GM11168 (cell line): Measurements from ENCODE around the gene LDLRAD2.

Experiments used
- in situ Hi-C: fragments of 300-500 bp; cut with MboI; formaldehyde crosslinking; loops from one replicate; pipeline ENCODE4 v1.12.0; 2022; ENCODE audit warnings: low sequenced_read_pairs; ENCODE audit not compliant: unreplicated experiment

The LDLRAD2 gene

GRCh38 chr1:21857142-21857839 lies 45.2 kb downstream of the LDLRAD2 start:
- in situ Hi-C loops, result no loop called here

DNA sequence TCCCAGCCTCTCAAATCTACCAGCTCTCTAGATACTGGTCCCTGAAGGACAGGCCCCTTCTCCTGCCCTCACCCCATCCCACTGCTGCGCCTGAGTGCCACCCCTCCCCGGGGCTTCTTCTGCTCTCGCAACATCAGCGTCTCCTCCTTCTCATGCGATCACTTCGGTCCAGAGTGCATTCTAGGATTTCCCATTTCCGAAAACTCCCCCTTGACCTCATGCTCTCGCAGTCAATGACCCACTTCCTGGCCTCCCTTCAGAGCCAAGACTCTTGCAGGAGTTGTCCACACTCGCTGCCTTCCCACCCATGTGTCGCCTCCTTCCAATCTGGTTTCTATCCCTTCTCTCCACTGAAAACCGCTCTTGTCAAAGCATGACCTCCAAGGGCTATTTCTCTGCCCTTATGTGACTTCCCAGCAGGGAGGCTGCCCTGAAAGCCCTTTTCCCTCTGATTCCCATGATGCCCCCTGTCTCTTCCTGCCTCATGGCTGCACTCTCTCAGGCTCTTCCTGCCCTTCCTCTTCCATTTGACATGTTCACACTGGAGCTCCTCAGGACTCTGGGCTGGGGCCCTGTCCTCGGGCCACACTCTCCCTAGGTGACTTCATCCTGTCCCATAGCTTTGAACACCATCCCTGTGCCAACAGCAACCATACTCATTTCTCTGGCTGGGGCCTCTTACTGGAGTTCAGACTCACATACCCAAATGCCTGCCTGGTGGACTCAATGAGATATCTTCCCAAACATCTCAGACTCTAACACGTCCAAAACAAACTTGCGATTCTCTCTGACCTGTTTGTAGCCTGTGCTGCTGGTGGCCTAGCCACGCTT lies 46.0 kb downstream of the LDLRAD2 start:
- in situ Hi-C loops, result no loop called here

DNA sequence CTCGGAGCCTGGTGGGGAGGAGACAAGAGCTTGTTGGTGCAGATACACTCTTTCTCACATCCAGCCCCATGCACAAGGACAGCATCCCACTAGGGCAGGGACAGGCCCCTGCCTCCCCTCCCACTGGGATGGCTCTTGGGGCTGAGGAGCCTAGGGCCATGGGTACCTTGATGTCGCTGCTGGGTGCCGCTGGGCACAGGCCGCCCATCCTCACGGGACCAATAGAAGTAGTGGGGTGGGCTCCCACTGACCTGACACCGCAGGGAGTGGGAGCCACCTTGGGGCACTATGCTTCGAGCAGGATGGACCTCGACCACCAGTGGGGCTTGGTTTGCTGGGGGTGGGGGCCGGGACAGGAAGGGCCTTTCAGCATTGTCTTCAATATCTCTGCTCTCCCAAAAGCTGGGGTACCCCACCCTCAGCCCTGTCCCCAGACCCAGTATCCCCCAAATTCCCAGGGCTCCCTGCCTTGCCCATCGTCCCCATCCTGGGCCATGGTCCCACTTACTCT lies 47.7 kb downstream of the LDLRAD2 start:
- in situ Hi-C loops, result no loop called here

DNA sequence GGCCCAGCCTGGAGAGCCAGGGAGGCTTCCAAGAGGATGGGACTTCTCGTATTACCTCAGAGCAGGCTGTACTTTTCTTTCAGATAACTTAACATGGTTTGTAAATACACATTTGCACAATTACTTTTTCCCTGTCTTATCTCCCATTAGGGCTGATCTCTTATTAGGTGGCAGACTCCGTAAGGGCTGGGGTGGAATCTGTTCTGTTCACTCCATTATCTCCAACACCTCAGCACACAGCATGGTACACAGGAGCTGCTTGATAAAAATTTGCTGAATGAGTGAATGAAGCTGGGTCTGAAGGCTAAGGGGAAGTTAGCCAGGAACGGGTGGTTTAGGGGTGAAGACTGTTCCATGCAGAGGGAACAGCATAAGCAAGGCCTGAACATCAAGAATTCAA lies 48.9 kb downstream of the LDLRAD2 start:
- in situ Hi-C loops, result no loop called here

DNA sequence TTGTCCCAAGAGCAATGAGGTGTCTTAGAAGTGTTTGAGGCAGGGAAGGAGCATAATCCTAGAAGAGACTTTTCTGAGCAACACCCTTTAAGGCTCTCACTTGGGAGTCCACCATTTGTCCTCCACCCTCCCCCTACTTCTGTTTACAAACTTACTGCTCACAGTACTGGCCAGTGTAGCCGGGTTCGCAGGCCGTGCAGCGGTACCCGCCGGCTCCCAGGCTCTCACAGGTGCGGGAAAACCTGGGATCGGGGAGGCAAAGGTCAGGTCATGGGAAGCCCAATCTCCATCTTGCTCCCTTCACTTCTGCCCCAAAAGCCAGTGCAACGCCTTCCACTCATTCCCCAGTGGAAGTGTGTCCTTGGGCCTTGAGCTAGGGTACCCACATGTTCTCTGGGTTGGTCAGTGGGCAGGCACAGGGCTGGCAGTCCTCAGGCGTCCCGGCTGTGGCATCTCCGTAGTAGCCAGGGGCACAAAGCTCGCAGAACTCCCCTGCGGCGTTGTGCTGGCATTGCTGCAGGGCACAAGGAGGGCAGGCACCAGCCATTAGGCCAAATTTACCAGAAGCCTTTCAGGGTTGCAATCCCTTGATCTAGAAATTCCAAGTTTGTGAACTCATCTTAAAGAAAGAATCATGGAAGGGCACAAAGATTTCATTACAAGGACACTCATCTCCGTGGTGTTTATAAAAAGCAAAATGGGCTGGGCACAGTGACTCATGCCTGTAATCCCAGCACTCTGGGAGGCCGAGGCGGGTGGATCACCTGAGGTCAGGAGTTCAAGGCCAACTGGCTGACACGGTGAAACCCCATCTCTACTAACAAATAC lies 49.8 kb downstream of the LDLRAD2 start:
- in situ Hi-C loops, result no loop called here

DNA sequence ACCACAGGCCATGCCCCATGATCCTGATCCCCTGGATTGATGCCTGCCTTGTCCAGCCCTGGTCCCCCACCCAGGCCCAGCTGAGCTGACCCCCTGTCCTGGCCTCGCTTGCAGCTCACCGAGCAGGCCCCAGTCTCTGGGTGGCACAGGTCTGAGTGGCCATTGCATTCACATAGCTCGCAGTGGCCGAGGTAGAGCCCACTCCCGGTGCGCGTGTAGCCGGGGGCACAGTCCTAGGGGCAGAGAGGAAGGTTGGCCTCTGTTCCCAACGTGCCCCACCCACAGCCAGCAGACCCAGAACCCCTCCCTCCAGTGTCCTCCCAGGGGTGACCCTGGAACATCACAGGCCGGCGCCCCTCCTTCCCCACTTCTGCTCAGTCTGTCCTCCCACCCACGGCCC lies 51.9 kb downstream of the LDLRAD2 start:
- in situ Hi-C loops, result no loop called here

DNA sequence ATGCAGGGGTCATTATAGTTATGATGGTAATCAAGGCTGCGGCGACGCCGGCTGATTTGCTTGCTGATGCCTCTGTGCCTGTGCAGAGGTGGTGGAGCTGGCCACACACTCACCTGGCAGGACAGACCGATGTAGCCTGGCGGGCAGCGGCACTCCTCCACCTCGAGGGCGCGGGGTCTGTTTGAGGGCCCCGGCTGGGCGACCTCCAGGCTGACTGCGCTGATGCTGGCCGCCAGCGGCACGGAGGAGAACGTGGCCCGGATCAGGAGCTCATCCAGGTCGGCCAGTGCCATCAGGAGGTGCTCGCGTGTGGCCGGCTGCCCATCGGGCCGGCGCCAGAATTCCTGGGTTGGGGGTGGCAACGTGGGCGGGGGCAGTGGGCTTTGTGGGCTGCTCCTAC lies 52.7 kb downstream of the LDLRAD2 start:
- in situ Hi-C loops, result no loop called here

- in situ Hi-C loops, result no loop called here
Measured at GRCh38 chr1:21865609-21865942, 53.5 kb downstream of the LDLRAD2 start.

DNA sequence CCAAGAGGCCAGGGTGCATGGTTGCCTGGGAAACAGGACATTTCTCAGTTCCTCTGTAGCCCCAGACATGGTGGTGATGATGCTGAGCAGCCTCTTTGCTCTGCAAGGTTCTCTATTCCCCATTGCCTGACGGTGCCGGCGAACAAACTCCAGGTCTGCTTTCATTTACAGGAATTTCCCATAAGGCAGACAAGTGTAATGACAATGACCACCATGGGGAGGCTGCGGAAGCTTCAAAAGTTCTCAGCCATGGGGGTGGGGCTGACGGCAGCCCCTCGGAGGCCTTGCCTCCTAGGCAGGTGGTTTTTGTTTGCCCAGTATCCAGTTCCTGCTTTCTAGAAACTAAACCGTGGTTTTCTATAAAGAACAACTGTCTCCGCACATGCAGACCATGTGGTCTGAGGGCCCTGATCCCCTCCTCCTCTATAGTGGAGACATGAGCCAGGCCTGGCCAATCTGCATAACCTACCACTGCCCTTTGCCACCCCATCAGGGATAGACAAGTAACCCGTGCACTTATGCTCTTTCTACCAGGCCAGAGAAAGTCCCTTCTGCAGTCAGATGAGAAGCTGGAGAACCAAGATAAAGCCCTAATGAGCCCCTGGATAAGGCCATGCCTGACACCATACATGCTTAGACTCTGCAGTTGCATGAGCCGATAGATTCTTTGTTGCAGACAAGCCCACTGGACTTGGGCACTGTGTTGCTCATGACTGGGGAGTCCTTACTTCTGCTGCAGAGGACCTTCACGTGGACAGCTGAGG lies 54.1 kb downstream of the LDLRAD2 start:
- in situ Hi-C loops, result no loop called here

DNA sequence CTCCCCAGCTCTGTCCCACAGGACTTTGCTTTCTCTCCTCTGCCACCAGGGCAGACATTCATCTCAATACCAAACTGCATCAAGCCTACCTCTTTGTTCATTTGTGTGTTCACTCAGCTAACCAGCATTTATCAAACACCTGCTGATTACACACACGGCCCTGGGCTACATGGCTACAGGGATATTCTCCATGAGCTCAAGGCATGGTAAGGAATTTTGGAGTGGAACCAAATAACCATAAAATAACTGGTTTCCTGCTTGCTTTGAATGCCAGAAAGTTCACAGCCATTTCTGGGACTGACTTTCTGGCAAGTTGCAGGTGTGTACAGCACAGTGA lies 54.6 kb downstream of the LDLRAD2 start:
- in situ Hi-C loops, result no loop called here

- in situ Hi-C loops, result no loop called here
Measured at GRCh38 chr1:21867451-21867996, 55.5 kb downstream of the LDLRAD2 start.

- in situ Hi-C loops, result no loop called here
Measured at GRCh38 chr1:21868482-21868881, 56.4 kb downstream of the LDLRAD2 start.

GRCh38 chr1:21868941-21869454 lies 56.9 kb downstream of the LDLRAD2 start:
- in situ Hi-C loops, result no loop called here

GRCh38 chr1:21869620-21870121 lies 57.6 kb downstream of the LDLRAD2 start:
- in situ Hi-C loops, result no loop called here

DNA sequence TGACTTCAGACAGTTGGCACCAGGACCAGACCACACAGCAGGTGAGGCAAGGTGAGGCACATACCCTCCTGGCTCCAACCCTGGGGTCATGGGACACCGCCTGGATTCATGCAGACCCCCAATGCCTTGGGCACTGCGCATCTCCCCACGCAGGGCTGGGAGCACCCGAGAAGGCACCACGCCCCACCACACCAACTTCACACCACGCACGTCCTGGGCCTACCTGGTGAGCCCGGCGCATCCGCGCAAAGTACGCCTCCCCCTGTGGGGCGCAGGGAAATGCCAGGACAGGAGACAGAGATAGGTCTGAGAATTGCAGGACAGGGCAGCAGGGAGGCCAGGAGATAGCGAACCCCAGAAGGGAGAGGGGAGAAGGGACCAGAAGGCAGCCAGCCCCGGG lies 58.5 kb downstream of the LDLRAD2 start:
- in situ Hi-C loops, result no loop called here

- in situ Hi-C loops, result no loop called here
Measured at GRCh38 chr1:21871943-21872342, 59.9 kb downstream of the LDLRAD2 start.

DNA sequence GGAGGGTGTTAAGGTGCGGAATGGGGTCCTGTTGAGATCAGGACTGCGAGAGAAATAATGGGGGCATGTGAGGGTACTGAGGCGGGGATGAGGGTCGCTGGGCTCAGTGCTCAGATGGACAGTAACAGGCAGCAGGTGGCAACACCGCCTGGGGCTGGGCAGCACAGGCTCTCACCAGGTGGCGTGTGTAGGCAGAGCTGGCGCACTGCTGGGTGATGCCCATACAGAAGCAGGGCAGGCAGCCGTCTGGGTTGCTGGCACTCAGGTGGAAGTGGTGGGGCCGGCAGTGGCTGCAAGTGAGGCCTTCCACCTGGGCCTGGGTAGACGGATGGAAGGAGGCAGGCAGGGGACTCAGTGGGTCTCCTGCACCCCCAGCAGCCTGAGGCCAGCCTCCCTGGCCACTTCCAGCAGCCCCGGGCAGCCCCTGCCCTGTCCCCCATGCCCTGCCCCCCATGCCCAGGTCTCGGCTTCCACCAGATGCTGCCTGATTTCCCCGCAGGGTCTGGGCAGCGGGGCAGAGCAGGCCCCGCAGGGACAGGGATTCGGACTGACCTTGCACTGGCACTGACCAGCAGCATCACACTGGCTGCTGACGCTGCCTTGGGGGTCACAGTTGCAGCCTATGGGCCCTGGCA lies 60.5 kb downstream of the LDLRAD2 start:
- in situ Hi-C loops, result no loop called here

GRCh38 chr1:21873174-21873573 lies 61.1 kb downstream of the LDLRAD2 start:
- in situ Hi-C loops, result no loop called here

DNA sequence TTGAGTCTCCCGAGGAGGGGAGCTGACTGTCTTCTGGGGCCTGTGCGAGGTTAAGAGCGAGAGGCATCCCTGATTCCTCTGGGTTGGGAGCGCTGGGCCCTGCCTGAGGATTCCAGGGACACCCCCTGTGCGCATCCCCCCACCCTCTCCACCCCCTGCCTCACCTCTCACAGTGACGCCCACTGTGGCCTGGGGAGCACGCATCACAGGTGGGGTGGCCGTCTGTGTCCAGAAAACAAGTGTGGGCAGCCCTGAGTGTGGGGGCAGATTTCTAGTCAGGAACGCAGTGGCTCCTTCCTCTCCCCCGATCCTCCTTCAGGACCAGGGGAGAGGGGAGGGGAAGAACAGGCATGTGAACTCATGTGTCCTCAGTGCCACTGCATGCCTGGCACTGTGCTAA lies 61.7 kb downstream of the LDLRAD2 start:
- in situ Hi-C loops, result no loop called here
